Heart left ventricle (tissue), 16 donors: ENCODE data around the gene AHSA1. TPM values are rescaled to one million over a fixed set of nuclear protein-coding genes. Genes with fewer than 3 reads are reported as not detected.
"Not testable (repeated sequence)": the region's sequence is repeated elsewhere in the genome, so short reads cannot be mapped to it uniquely, and the experiment has no call there.

Experiments used
- ATAC-seq, 4 donors: fragments of 200-7000 bp; cut with Tn5 transposase; one replicate each; pipeline ENCODE4 v1.9.1; 2020 to 2022; ENCODE audit warnings: moderate library complexity in 4 of 4, mild to moderate bottlenecking in 3 of 4, moderate number of reproducible peaks in 1 of 4
- DNase-seq, 5 donors: peaks; one replicate each; pipeline ENCODE4 v3.0.0-alpha.2; 2020
- H3K27ac ChIP-seq, 12 donors: fragments of 200-600 bp; sonication (generic) in 4 of 12; one replicate each; pipeline versions ENCODE4 v1.5.0 to v1.8.0; 2016 to 2022; ENCODE audit warnings: mild to moderate bottlenecking in 2 of 12
- H3K27me3 ChIP-seq, 9 donors: fragments of 200-600 bp; sonication (generic) in 2 of 9; one replicate each; pipeline versions ENCODE4 v1.5.1 to v1.8.0; 2016 to 2022; ENCODE audit warnings: mild to moderate bottlenecking in 3 of 9
- H3K36me3 ChIP-seq, 9 donors: fragments of 200-600 bp; sonication (generic) in 2 of 9; one replicate each; pipeline versions ENCODE4 v1.5.0 to v1.8.0; 2018 to 2022; ENCODE audit warnings: mild to moderate bottlenecking in 2 of 9
- H3K4me1 ChIP-seq, 12 donors: fragments of 200-600 bp; sonication (generic) in 4 of 12; one replicate each; pipeline versions ENCODE4 v1.5.0 to v1.8.0; 2016 to 2022; ENCODE audit warnings: mild to moderate bottlenecking in 3 of 12
- H3K4me3 ChIP-seq, 12 donors: fragments of 200-600 bp; sonication (generic) in 4 of 12; one replicate each; pipeline versions ENCODE4 v1.5.0 to v1.8.0; 2017 to 2022; ENCODE audit warnings: mild to moderate bottlenecking in 9 of 12, moderate library complexity in 4 of 12
- H3K9me3 ChIP-seq, 12 donors: fragments of 200-600 bp; sonication (generic) in 4 of 12; one replicate each; pipeline versions ENCODE4 v1.5.0 to v1.8.0; 2016 to 2022; ENCODE audit warnings: mild to moderate bottlenecking in 1 of 12
- POLR2A ChIP-seq, 2 donors: fragments of 450-650 bp; IDR thresholded peaks; one replicate each; pipeline ENCODE4 v1.6.1; 2017; ENCODE audit warnings: antibody characterized with exemption in 2 of 2, mild to moderate bottlenecking in 2 of 2, moderate library complexity in 2 of 2
- WGBS, 4 donors: extraction: QIAGEN DNeasy Blood & Tissue Kit in 2 of 4; methylation state at CpG; one replicate each; pipeline versions ENCODE4 v1.1.5 to v1.1.7; 2013 to 2018; 5-methylcytosine and 5-hydroxymethylcytosine counted together
- intact Hi-C, 10 donors: fragments of 100-400 bp; cut with DNase I; formaldehyde crosslinking; loops; one replicate each; pipeline versions ENCODE4 v1.11.1 to v1.14.2; 2022
- long read RNA-seq, 3 donors: library from polyadenylated mRNA; unstranded; transcript quantifications; one replicate each; pipeline ENCODE4 v2.0.0, GENCODE V29; 2020 to 2021
- polyA plus RNA-seq, 2 donors: library from polyadenylated mRNA; stranded (reverse); fragments of 200-250 nt; gene quantifications; one replicate each; pipeline ENCODE4 v1.2.3, GENCODE V29; 2013
- total RNA-seq, 9 donors: library from RNA; depleted of rRNA in 2 of 9; stranded (reverse); fragments of >200 nt in 2 of 9; fragmentation: NEBNext Ultra II Directional in 3 of 9; extraction: Animal tissue kit (Norgen Biotek cat#: 25700) in 3 of 9; gene quantifications; one replicate each; pipeline versions ENCODE4 v1.1.0 to v1.2.4, GENCODE V29; 2016 to 2023
- TF ChIP-seq, protein P1 (sequence below), 12 donors: fragments of 200-600 bp; sonication (generic) in 4 of 12; IDR thresholded peaks; one replicate each; pipeline versions ENCODE4 v1.5.0 to v1.8.0; 2018 to 2022; ENCODE audit warnings: antibody characterized with exemption in 12 of 12, mild to moderate bottlenecking in 5 of 12
- donor health status: ischemic (EF 13 %, LVEDD 7.1; RV severe dilation, severe dysfunction).
- donor health status: healthy with polysubstance abuse.
- donor health status: DM: no; HTN: yes; CAD: no.
- donor health status: DM: no; HTN: no; CAD: no.
- donor health status: ischemic (EF 25% LVEDD 6.9; RV normal size, moderate dysfunction).
- donor health status: ischemic (EF 25% LVEDD 5.7; RV mildly dilated, moderate dysfunction).
- donor health status: healthy.
- donor health status: DM: yes; HTN: yes; CAD: no.
- donor health status: ischemic (EF 35%, LVEDD 5.7; RV mildly dilated, moderate dysfunction).
- donor health status: nonischemic (EF 11% LVEDD 7.7; RV severe dilation, severe dysfunction).
- donor health status: DM: yes; HTN: yes; CAD: no.
- donor health status: PGD.
- donor health status: ischemic (EF 29% LVEDD 5.4; RV normal size, mild dysfunction).
- donor health status: nonischemic (EF 23%, LVEDD 6.1; RV moderate dilation, normal function).

The AHSA1 gene
- total RNA-seq (100 to 1,000 TPM; 112 to 210 (median 152) TPM), polyA plus RNA-seq (100 to 1,000 TPM; 137 to 256 TPM)
- long read RNA-seq, donor 1, transcript AHSA1-201 (9 exons, 1,402 nt): major isoform, 87 of 92 reads
- long read RNA-seq, donor 1, partial matches to known transcripts: 3 of 92 reads
- long read RNA-seq, donor 1, other reads (novel, unspliced or antisense): 1 of 92 reads
- long read RNA-seq, donor 2, transcript AHSA1-201 (9 exons, 1,402 nt): major isoform, 202 of 212 reads
- long read RNA-seq, donor 2, partial matches to known transcripts: 1 of 212 reads
- long read RNA-seq, donor 2, other reads (novel, unspliced or antisense): 6 of 212 reads
- long read RNA-seq, donor 3, transcript AHSA1-201 (9 exons, 1,402 nt): major isoform, 91 of 98 reads
- long read RNA-seq, donor 3, partial matches to known transcripts: 7 of 98 reads
- long read RNA-seq, donor 3, other reads (novel, unspliced or antisense): 0 of 98 reads

DNA sequence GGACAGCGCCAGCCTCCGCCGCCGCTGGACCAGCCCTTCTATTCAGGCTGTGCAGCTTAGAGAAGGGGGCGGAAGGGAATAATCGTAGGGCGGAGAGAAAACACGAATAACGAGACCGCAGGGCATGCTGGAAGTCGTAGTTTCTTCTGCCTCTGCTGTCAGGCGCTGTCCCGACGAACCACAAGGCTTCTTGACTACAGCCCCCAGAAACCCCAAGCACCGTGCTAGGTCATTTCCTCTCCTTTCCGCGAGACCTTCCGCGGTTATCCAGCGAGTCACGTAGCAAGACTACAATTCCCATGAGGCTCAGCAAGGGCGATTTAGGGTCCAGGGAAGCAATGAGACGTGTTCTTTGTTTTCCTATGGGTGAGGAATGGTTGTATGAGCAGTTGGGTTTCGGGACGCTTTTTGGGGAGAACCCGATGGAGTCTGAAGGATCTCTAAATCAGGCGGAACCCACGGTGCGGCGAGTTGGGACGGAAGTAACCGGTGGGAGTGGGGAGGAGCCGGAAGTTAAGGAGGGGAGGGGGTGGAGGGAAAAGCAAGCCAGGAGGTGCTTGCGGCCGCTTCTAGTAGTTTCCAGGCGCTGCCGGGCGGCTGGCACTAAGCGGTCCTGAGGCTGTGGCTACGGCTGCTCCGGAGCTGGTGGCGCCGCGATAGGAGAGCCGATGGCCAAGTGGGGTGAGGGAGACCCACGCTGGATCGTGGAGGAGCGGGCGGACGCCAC lies at the start of gene AHSA1, which contains the start of gene VIPAS39:
AHSA1 (plus strand) TSS at position 572 of the 727 bp plus-strand sequence; CDS start at position 669, 97 bp downstream.
VIPAS39 (minus strand) TSS at position 80 of the 727 bp plus-strand sequence. CDS start 3,499 bp downstream, outside the sequence.
- WGBS, 4 donors: 0 to 1% (median 0%) methylated on average over 50 of the region's 50 CpGs
- DNase-seq (peak; percentile 93 to 97 (median 97)), ATAC-seq (peak; percentile 98 to 99 (median 98))
- intact Hi-C loops: loop anchor here in 9 of 10 donors (1.0 to 10.0 kb wide), 12 partner anchors 80 to 250 kb away; partner anchors contain the start of genes GSTZ1 (in 6 of the 9), POMT2 (in 5 of the 9), SAMD15 (in 5 of the 9) and TMED8 (in 5 of the 9)
- H3K27me3 ChIP-seq: no peaks in the 10 kb centered on the region
- H3K27ac ChIP-seq: peak within 1 kb of the TSS; percentile 87 to 97 (median 95)
- H3K4me3 ChIP-seq: peak within 1 kb of the TSS; percentile 70 to 98 (median 92)
- H3K9me3 ChIP-seq: no peaks in the 10 kb centered on the region
- H3K4me1 ChIP-seq: peaks cover 2 to 30% (median 21%) of the 10 kb centered on the region in 12 donors
- peaks cover 0 to 47% (median 40%) of the 10 kb centered on the region in 9 donors for H3K36me3 ChIP-seq
- TF ChIP-seq POLR2A (IDR thresholded peaks at IDR 0.05): peak in 1 of 2 donors; percentile 71
- TF ChIP-seq, protein P1, sequence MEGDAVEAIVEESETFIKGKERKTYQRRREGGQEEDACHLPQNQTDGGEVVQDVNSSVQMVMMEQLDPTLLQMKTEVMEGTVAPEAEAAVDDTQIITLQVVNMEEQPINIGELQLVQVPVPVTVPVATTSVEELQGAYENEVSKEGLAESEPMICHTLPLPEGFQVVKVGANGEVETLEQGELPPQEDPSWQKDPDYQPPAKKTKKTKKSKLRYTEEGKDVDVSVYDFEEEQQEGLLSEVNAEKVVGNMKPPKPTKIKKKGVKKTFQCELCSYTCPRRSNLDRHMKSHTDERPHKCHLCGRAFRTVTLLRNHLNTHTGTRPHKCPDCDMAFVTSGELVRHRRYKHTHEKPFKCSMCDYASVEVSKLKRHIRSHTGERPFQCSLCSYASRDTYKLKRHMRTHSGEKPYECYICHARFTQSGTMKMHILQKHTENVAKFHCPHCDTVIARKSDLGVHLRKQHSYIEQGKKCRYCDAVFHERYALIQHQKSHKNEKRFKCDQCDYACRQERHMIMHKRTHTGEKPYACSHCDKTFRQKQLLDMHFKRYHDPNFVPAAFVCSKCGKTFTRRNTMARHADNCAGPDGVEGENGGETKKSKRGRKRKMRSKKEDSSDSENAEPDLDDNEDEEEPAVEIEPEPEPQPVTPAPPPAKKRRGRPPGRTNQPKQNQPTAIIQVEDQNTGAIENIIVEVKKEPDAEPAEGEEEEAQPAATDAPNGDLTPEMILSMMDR (IDR thresholded peaks at IDR 0.05): no peak

GRCh38 chr14:77409131-77409533 lies 48.8 kb upstream of the AHSA1 start:
- H3K27ac ChIP-seq: no peak overlapping the region
- DNase-seq (no peak), ATAC-seq (no peak)
- H3K9me3 ChIP-seq: no peaks in the 10 kb centered on the region
- no peak overlapping the region for H3K4me3 ChIP-seq
- no peaks in the 10 kb centered on the region for H3K36me3 ChIP-seq
- peaks cover 0 to 18% (median 0%) of the 10 kb centered on the region in 12 donors for H3K4me1 ChIP-seq
- TF ChIP-seq, protein P1 (IDR thresholded peaks at IDR 0.05): peak in 2 of 12 donors; percentile 18 to 25
- no peak for TF ChIP-seq POLR2A (IDR thresholded peaks at IDR 0.05)
- H3K27me3 ChIP-seq: no peaks in the 10 kb centered on the region
- 30 to 49% (median 34%) methylated on average over 3 of the region's 3 CpGs for WGBS, 4 donors
- intact Hi-C loops: no loop called here

DNA sequence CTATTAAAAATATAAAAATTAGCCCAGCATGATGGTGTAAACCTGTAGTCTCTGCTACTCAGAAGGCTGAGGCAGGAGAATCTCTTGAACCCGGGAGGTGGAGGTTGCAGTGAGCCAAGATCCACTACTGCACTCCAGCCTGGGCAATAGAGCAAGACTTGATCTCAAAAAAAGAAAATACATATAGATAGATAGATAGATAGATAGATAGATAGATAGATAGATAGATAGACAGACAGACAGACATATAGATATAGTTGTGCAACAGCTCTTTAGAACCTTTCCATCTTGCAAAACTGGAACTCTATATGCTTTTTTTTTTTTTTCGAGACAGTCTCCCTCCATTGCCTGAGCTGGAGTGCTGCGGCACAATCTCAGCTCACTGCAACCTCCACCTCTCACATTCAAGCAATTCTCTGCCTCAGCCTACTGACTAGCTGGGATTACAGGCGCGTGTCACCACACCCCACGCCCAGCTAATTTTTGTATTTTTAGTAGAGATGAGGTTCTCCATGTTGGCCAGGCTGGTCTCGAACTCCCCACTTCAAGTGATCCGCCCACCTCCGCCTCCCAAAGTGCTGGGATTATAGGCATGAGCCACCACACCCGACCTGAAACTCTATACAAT lies 42.4 kb upstream of the AHSA1 start:
- peaks cover 0 to 29% (median 10%) of the 10 kb centered on the region in 12 donors for H3K9me3 ChIP-seq
- H3K27ac ChIP-seq, ATAC-seq, DNase-seq, H3K4me3 ChIP-seq, H3K36me3 ChIP-seq, intact Hi-C loops, H3K4me1 ChIP-seq, H3K27me3 ChIP-seq: not testable (repeated sequence)
- 92 to 96% (median 94%) methylated on average over 10 of the region's 10 CpGs for WGBS, 4 donors

GRCh38 chr14:77416098-77416497 lies 41.8 kb upstream of the AHSA1 start:
- DNase-seq, H3K27me3 ChIP-seq, H3K4me3 ChIP-seq, ATAC-seq, intact Hi-C loops, H3K27ac ChIP-seq, H3K4me1 ChIP-seq, H3K36me3 ChIP-seq: not testable (repeated sequence)
- H3K9me3 ChIP-seq: peaks cover 0 to 35% (median 12%) of the 10 kb centered on the region in 12 donors
- WGBS, 4 donors: 85 to 92% (median 87%) methylated on average over 2 of the region's 3 CpGs
